ENCODE data around the gene ZNF555. TPM values are rescaled to one million over a fixed set of nuclear protein-coding genes. Genes with fewer than 3 reads are reported as not detected.
A peak's percentile ranks its signal among the peaks of the same experiment; 100 is the strongest.
"Not testable (repeated sequence)": the region's sequence is repeated elsewhere in the genome, so short reads cannot be mapped to it uniquely, and the experiment has no call there.

The ZNF555 gene
- total RNA-seq, 1 donor from 2014 or later: 6.9 TPM

DNA sequence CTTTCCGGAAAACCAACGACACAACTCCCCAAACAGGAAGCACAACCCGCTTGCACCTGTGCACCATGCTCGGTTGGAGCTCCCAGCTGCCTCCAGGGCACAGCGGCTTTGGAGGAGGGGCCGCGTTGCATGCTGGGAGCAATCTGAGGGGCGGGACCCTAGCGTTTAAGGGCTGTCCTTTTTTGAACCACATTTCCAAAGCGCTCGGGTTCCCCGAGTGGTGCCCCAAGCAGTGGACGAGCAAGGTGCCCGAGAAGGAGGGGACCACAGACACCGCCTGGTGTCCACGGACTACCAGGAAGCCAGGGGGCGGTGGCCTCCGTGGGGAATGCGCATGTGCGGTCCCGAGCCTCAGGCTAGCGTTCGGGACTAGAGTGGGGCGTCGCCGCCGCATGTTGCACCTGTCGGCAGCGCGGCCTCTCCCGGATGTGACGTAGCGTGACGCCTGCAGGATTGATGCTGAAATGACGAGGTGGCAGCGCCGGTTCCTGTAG is 47.5 kb downstream of the ZNF555 start:
- peak; percentile 45 for ATAC-seq
- intact Hi-C loops (cut with DNase I): no loop called here
- no peaks in the 10 kb centered on the region for H3K36me3 ChIP-seq
- DNase-seq: no peak
- H3K27ac ChIP-seq: no peak overlapping the region
- H3K4me1 ChIP-seq: peaks cover 4% of the 10 kb centered on the region
- no peaks in the 10 kb centered on the region for H3K9me3 ChIP-seq
- H3K4me3 ChIP-seq: peak overlapping the region; percentile 37
- no peaks in the 10 kb centered on the region for H3K27me3 ChIP-seq
- TF ChIP-seq, protein P1, sequence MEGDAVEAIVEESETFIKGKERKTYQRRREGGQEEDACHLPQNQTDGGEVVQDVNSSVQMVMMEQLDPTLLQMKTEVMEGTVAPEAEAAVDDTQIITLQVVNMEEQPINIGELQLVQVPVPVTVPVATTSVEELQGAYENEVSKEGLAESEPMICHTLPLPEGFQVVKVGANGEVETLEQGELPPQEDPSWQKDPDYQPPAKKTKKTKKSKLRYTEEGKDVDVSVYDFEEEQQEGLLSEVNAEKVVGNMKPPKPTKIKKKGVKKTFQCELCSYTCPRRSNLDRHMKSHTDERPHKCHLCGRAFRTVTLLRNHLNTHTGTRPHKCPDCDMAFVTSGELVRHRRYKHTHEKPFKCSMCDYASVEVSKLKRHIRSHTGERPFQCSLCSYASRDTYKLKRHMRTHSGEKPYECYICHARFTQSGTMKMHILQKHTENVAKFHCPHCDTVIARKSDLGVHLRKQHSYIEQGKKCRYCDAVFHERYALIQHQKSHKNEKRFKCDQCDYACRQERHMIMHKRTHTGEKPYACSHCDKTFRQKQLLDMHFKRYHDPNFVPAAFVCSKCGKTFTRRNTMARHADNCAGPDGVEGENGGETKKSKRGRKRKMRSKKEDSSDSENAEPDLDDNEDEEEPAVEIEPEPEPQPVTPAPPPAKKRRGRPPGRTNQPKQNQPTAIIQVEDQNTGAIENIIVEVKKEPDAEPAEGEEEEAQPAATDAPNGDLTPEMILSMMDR (IDR thresholded peaks at IDR 0.05): no peak

DNA sequence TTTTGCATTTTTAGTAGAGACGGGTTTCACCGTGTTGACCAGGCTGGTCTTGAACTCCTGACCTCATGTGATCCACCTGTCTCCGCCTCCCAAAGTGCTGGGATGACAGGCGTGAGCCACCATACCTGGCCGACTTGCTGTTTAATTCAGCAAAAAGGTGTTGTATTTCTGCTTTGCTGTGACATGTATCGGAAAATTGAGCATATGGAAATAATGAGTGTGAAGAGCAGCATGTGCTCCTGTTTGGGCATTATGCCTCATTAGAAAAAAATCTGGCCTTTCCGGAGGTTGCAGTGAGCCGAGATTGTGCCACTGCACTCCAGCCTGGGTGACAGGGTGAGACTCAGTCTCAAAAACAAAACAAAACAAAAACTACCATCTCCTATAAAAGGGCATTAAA is 49.3 kb downstream of the ZNF555 start:
- ATAC-seq; H3K27ac ChIP-seq; DNase-seq; H3K36me3 ChIP-seq; H3K4me3 ChIP-seq; H3K9me3 ChIP-seq; H3K4me1 ChIP-seq; H3K27me3 ChIP-seq; intact Hi-C loops (cut with DNase I): not testable (repeated sequence)

DNA sequence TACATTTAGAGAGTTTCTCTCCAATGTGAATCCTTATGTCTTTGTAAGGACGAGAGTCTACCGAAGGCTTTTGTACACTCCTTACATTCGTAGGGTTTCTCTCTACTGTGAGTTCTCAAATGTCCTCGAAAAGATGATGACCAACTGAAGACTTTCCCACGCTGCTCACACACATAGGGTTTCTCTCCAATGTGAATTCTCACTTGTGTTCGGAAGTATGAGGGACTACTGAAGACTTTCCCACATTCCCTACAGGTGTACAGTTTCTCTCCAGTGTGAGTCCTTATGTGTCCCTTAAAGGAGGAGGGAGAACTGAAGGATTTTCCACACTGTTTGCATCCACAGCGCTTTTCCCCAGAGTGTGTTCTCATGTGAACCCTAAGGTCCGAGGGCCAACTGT is 55.4 kb downstream of the ZNF555 start:
- DNase-seq: no peak
- no peaks in the 10 kb centered on the region for H3K9me3 ChIP-seq
- no peaks in the 10 kb centered on the region for H3K27me3 ChIP-seq
- no peaks in the 10 kb centered on the region for H3K36me3 ChIP-seq
- TF ChIP-seq, protein P1 (IDR thresholded peaks at IDR 0.05): no peak
- ATAC-seq: no peak
- no peaks in the 10 kb centered on the region for H3K4me1 ChIP-seq
- intact Hi-C loops (cut with DNase I): no loop called here
- H3K4me3 ChIP-seq: no peak overlapping the region
- H3K27ac ChIP-seq: no peak overlapping the region

DNA sequence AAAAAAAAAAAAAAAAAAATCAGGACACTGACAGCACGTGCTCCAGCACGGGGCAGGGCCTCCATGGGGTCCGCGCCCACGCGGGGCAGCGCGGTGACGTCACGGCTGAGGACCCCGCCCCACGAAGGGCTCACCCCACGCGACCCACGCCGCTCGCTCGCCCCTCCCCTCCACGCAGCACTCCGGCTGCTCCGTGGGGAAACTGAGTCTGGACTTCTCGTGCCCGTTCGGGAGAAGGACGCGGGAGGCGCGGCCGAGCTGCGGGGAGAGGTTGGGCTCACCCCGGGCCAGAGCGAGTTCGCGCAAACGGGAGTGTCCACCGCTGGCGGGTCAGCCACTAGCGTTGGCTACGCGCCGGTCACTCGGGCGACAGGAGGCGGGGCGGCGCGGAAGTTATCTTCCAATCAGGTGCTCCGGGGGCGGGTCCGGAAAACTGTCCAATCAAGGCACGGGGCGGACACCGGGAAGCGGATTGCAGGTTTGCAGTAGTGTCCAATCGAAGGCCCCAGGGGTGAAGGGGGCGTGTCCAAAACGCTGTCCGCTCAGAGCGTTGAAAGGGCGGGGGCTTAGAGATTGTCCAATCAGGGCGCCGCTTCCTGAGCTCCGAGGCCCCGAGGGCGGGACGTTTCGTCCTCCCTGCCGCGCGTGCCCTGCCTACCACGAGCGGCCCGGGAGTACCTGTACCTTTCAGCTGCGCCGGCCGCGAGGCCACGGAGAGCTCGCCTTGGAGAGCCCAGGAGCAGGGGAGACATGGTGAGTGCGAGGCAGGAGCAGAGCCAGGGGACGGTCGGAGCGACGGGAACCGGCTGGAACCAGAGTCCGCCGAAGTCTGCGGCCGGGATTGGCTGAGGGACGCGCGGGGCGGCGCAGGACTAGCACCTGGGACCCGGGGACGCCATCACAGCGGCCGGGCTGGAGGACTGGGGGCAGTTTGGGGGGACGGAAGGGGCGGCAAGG is 59.3 kb downstream of the ZNF555 start, which contains the start of gene ZNF57:
ZNF57 (plus strand) TSS at position 633 of the 957 bp plus-strand sequence; CDS start at position 751, 118 bp downstream.
- Histone ChIP-seq H3K27ac (peak within 1 kb of the TSS; percentile 84), H3K27me3 (no peaks in the 10 kb centered on the region), H3K36me3 (no peaks in the 10 kb centered on the region), H3K4me3 (peak within 1 kb of the TSS; percentile 59), H3K9me3 (no peaks in the 10 kb centered on the region), H3K4me1 (no peaks in the 10 kb centered on the region)
- intact Hi-C loops (cut with DNase I): no loop called here
- DNase-seq: peak; percentile 100
- peak; percentile 98 for ATAC-seq
- TF ChIP-seq, protein P1 (IDR thresholded peaks at IDR 0.05): no peak

DNA sequence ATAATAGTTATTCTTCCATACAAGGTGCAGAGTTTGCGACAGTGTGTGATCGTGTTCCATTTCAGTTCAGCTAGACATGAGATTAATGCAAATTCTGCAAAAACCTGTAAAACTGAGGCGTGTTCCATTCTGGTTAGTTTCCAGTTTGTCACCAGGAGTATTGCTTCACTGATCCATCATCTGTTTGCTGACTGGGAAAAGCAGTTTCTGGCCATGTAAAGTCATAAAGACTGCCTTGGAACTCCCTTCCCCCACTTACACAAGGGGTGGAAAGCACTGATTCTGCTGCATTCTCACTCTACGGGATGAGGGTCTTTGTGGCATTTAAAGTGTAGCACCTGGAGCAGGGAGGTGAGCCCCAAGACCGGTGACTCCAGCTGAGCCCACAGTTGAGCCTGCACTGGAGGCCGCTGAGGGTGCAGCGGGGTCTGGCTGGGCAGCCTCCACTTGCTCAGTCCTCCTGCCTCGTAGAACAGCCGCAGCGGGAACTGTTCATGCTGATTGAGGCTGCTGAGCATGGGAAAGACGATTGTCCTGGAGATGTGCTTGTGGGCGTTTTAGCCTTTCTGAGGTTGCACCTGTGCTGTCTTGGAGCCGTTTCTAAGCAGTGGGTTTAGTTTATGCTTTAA is 61.4 kb downstream of the ZNF555 start:
- DNase-seq (no peak), ATAC-seq (no peak)
- Histone ChIP-seq H3K4me1 (no peaks in the 10 kb centered on the region), H3K36me3 (no peaks in the 10 kb centered on the region), H3K27me3 (no peaks in the 10 kb centered on the region), H3K27ac (no peak overlapping the region), H3K9me3 (no peaks in the 10 kb centered on the region), H3K4me3 (no peak overlapping the region)
- TF ChIP-seq, protein P1 (IDR thresholded peaks at IDR 0.05): no peak
- intact Hi-C loops (cut with DNase I): no loop called here

DNA sequence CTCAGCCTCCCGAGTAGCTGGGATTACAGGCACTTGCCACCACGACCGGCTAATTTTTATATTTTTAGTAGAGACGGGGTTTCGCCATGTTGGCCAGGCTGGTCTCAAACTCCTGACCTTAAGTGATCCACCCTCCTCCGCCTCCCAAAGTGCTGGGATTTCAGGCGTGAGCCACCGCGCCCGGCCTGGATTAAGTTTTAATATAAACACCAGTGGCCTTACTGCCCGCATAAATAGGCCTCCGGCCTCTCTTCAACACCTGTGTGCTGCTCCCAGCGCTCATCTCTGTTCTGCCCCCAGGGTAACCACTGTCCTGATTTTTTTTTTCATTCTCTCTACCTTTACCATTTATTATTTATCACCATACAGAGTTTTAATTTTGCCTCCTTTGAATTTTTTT is 62.1 kb downstream of the ZNF555 start:
- H3K4me1 ChIP-seq; ATAC-seq; H3K4me3 ChIP-seq; H3K27me3 ChIP-seq; H3K9me3 ChIP-seq; H3K36me3 ChIP-seq; DNase-seq; intact Hi-C loops (cut with DNase I); H3K27ac ChIP-seq: not testable (repeated sequence)

Data from upper lobe of right lung (tissue), 1 donor.